ENCODE results near the gene ATP8B4. TPM values are rescaled to one million over a fixed set of nuclear protein-coding genes. Genes with fewer than 3 reads are reported as not detected.
"Not testable (repeated sequence)": the region's sequence is repeated elsewhere in the genome, so short reads cannot be mapped to it uniquely, and the experiment has no call there.

ATP8B4 gene
- total RNA-seq, 1 donor from 2014 or later = not detected

- peaks cover 11% of the 10 kb centered on the region for H3K9me3 Mint-ChIP-seq
- TF ChIP-seq CTCF (conservative IDR thresholded peaks at IDR 0.05) = no peak
- H3K4me1 Mint-ChIP-seq = no peaks in the 10 kb centered on the region
- no peaks in the 10 kb centered on the region for H3K27me3 Mint-ChIP-seq (ENCODE audit: low read depth)
- no peak for DNase-seq (ENCODE audit: low read depth, low spot score)
- no peak overlapping the region for H3K27ac Mint-ChIP-seq (ENCODE audit: unreplicated experiment)
- peaks cover 3% of the 10 kb centered on the region for H3K36me3 Mint-ChIP-seq (ENCODE audit: low read depth)
- no peak overlapping the region for H3K4me3 Mint-ChIP-seq
These were observed 44.8 kb upstream of the ATP8B4 start for GRCh38 chr15:50163719-50164410.

- no peak for TF ChIP-seq CTCF (conservative IDR thresholded peaks at IDR 0.05)
These were observed 44.1 kb upstream of the ATP8B4 start for GRCh38 chr15:50162969-50163718.

GRCh38 chr15:50158236-50158635, 39.2 kb upstream of the ATP8B4 start:
- not testable (repeated sequence) for H3K27ac Mint-ChIP-seq (ENCODE audit: unreplicated experiment); H3K4me1 Mint-ChIP-seq; DNase-seq (ENCODE audit: low read depth, low spot score); H3K4me3 Mint-ChIP-seq; H3K36me3 Mint-ChIP-seq (ENCODE audit: low read depth); H3K27me3 Mint-ChIP-seq (ENCODE audit: low read depth)
- H3K9me3 Mint-ChIP-seq = peaks cover 22% of the 10 kb centered on the region

More at GRCh38 chr15:50162969-50163718, 44.1 kb upstream of the ATP8B4 start:
- DNase-seq (ENCODE audit: low read depth, low spot score) = no peak
- Mint-ChIP-seq H3K27me3 (ENCODE audit: low read depth) (no peaks in the 10 kb centered on the region), H3K27ac (ENCODE audit: unreplicated experiment) (no peak overlapping the region), H3K4me3 (no peak overlapping the region), H3K9me3 (peaks cover 11% of the 10 kb centered on the region), H3K36me3 (ENCODE audit: low read depth) (peaks cover 3% of the 10 kb centered on the region), H3K4me1 (no peaks in the 10 kb centered on the region)

GRCh38 chr15:50151476-50151875, 32.4 kb upstream of the ATP8B4 start:
- no peaks in the 10 kb centered on the region for H3K36me3 Mint-ChIP-seq (ENCODE audit: low read depth)
- no peak overlapping the region for H3K27ac Mint-ChIP-seq (ENCODE audit: unreplicated experiment)
- no peaks in the 10 kb centered on the region for H3K4me1 Mint-ChIP-seq
- TF ChIP-seq CTCF (conservative IDR thresholded peaks at IDR 0.05) = no peak
- DNase-seq (ENCODE audit: low read depth, low spot score) = no peak
- no peaks in the 10 kb centered on the region for H3K27me3 Mint-ChIP-seq (ENCODE audit: low read depth)
- H3K9me3 Mint-ChIP-seq = peaks cover 3% of the 10 kb centered on the region
- H3K4me3 Mint-ChIP-seq = no peak overlapping the region

GRCh38 chr15:50150851-50151250, 31.8 kb upstream of the ATP8B4 start:
- Mint-ChIP-seq H3K4me3 (no peak overlapping the region), H3K27ac (ENCODE audit: unreplicated experiment) (no peak overlapping the region), H3K36me3 (ENCODE audit: low read depth) (no peaks in the 10 kb centered on the region), H3K4me1 (no peaks in the 10 kb centered on the region), H3K27me3 (ENCODE audit: low read depth) (no peaks in the 10 kb centered on the region), H3K9me3 (no peaks in the 10 kb centered on the region)
- DNase-seq (ENCODE audit: low read depth, low spot score) = no peak
- no peak for TF ChIP-seq CTCF (conservative IDR thresholded peaks at IDR 0.05)

GRCh38 chr15:50150349-50150748, 31.3 kb upstream of the ATP8B4 start:
- Mint-ChIP-seq H3K27me3 (ENCODE audit: low read depth) (no peaks in the 10 kb centered on the region), H3K4me3 (no peak overlapping the region), H3K9me3 (no peaks in the 10 kb centered on the region), H3K4me1 (peaks cover 4% of the 10 kb centered on the region), H3K36me3 (ENCODE audit: low read depth) (no peaks in the 10 kb centered on the region), H3K27ac (ENCODE audit: unreplicated experiment) (no peak overlapping the region)
- TF ChIP-seq CTCF (conservative IDR thresholded peaks at IDR 0.05) = no peak
- no peak for DNase-seq (ENCODE audit: low read depth, low spot score)

All from neural crest cell (in vitro differentiated cells).